T1000 (cell line): ENCODE measurements around the gene SLC16A13.

Experiments used
- DNase-seq: peaks from one replicate; lab custom pipeline; 2025; ENCODE audit warnings: mixed read lengths; lab: John Stamatoyannopoulos, UW

The SLC16A13 gene

DNA sequence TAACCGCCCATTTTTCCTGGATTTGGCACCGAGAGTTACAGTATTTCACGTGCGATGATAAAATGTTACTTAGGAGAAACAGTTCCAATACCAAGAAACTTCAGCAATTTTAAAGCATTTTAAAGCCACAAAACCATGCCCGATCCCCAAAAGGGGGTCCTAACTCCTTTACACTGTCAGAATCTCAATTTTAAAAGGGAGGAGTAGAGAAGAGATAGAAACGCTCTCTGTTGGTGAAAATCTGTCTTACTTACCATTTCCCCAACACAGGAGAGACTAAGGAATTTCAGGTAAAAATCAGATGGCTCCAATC is 23.9 kb upstream of the SLC16A13 start:
- no peak for DNase-seq

DNA sequence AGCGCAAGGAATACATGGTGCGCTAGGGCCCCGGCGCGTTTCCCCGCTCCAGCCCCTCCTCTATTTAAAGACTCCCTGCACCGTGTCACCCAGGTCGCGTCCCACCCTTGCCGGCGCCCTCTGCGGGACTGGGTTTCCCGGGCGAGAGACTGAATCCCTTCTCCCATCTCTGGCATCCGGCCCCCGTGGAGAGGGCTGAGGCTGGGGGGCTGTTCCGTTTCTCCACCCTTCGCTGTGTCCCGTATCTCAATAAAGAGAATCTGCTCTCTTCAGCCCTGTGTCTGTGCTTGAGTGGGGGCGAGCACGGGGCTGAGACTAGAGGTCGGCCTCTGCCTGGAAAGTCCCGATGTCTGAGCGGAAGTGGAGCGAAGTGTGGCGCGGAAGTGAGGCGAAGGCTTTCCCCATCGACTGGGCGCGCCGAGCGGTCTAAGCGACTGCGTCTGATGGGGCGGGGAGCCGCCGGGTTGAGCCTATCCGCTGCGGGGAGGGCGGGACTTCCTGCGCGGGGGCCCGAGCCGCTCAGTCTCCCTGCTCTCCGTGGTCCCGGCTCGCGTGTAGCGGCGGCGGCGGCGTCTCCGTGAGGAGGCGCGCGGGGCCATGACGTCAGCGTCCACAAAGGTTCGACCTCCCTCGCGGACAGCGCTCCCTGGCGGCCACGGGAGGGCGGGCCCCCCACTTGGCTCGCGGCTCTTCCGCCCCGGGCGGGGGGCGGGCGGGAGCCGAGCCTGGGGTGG is 21.4 kb upstream of the SLC16A13 start:
- DNase-seq, result peak; percentile 98

DNA sequence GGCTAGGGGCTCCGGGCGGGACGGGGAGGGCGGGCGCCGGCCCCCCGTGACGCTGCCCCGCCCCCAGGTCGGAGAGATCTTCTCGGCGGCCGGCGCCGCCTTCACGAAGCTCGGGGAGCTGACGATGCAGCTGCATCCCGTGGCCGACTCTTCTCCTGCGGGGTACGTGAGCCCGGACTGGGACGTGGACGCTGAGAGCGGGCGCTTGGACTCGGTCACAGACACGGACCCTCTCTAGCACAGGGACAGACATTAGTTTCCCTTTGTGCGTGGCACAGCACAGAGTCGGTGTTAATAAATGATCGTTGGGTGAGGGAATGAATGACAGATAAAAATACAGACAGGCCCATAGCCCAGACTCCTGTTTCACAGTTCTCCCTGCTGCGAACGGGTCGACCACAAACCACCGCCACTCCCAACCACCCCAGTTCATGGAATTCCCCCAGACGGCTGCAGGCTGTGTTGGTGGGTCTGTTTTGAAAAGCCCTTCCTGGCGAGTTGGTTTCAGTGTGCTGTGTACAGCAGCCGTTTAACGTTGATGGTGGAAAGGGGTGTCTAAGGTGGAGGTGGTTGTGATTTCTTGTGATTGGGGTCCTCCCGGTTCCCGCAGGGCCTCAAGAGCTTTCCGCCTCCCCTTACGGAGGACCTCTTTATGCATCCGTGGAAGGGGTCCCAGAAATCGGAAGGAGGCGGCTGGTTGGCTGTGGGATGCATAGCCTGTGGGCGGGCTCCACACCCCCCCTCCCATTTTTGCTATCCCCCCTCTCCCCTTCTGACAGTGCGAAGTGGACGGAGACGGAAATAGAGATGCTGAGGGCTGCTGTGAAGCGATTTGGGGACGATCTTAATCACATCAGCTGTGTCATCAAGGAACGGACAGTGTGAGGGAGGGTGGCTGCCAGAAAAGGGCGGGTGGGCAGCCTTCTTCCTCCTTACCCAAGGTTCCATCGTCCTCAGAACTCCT is 20.5 kb upstream of the SLC16A13 start:
- DNase-seq, result no peak

- no peak for DNase-seq
These were observed 19.4 kb upstream of the SLC16A13 start for GRCh38 chr17:7016418-7016817.

GRCh38 chr17:7016886-7017826 is 18.7 kb upstream of the SLC16A13 start:
- no peak for DNase-seq

GRCh38 chr17:7017827-7018200 is 18.0 kb upstream of the SLC16A13 start:
- no peak for DNase-seq

GRCh38 chr17:7018331-7018964 is 17.4 kb upstream of the SLC16A13 start:
- DNase-seq, result no peak

- DNase-seq, result no peak
These were observed 16.4 kb upstream of the SLC16A13 start for GRCh38 chr17:7019367-7019766.

DNA sequence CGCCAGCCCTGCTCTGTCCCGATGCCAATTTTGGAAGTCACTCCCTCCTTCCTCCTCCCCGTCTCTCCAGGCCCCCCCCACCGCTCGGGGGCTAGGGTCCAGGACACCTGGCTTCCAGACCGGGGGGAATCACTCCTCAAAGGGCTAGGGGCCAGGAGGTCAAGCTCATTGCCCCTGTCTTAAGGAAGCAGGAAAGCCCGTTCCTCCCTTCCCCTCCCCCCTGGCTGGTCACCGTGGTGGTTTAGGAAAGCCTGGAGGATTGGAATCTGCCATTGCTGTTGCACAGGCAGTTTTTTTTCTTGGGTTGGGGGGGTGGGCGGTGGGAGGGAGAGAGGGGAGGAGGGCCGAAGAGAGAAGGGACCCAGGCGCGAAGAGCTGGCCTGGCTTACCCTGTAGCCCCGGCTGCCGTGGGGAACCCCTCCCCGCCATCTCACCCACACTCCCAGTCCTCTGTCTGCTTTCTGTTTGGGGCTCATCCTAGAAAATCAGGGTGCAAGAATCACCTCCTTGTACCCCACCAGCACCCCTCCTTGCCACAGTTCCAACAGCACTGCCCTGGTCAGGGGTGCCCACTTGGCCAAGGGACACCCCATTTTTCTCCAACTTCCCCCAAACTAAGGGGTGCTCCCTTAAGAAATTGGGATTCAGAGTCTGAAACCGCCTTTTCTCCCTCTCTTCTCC is 15.8 kb upstream of the SLC16A13 start:
- DNase-seq, result no peak

DNA sequence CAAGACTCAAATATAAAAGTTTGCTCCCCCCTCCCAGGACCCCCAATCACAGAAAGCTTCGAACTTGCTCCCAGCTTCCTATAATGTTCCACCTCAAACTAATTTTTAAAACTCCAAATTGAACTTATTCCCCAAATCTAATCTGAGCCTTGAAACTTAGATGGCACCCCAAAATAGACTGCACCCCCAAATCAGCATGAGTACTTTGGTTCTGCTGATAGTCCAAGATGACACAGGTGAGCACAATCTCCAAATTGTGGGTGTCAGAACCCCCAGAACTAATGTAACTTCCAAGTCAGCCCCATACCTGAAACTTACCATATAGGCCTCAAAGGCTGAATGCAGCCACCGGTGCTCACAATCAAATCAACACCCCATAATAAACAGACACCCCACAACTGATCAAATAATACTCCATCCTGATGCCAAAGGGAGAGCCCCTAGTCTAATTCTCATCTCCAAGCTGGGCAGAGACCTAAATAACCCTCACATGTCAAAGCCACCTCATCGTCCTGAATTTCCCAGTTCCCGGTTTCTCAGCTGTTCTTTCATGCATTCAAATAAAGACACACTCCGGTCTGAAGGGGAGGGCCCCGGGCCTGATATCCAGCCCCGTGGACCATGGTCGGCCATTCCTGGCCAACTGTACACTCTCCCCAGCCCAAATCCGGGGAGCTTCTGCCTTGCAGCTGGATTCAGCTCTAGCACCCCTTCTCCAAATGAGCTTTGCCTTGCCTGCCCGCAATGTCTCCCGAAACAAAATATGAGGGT is 14.7 kb upstream of the SLC16A13 start:
- no peak for DNase-seq

DNA sequence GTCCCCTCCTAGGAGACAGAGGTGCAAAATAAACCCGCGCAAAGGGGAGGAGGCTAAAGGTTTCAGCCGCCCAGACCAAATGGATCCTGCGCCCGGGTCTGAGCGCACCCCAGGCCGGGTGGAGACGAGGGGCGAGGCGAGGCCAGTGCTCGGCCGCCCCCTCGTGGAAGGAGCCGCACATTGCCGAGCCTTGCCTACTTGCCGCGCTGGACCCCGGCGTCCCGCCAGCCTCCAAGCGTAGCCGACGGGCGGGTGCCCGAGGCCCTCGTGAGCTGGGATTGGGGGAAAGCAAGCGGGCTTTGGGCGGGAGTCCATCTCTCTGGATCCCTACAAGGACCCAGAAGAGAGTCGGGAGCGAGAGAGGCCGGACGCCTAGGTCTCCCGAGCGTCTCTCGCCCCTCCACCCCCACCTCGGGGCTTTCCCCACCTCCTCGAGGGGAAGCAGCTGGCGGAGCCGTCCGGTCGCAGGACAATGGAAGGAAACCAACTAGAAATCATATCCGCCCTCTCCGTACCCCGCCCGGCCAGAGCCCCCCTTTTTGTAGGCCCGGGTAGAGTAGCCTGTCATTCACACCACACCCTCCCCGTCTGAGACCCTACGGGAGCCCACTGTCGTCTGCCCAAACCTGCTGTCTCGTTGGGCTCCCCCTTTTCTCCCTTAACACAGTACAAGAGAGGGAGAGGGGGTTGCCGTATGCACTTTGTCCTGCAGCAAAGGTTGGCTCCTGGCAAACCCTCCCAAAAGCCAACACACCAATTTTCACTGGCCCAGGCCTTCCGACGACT is 13.6 kb upstream of the SLC16A13 start:
- peak; percentile 67 for DNase-seq

GRCh38 chr17:7022781-7023571 is 12.8 kb upstream of the SLC16A13 start, which contains the start of gene BCL6B:
BCL6B (plus strand) TSS chr17:7023050; CDS start chr17:7023672, 622 bp downstream.
- no peak for DNase-seq

GRCh38 chr17:7023576-7024401 is 12.0 kb upstream of the SLC16A13 start:
- peak; percentile 84 for DNase-seq

GRCh38 chr17:7024402-7024785 is 11.4 kb upstream of the SLC16A13 start:
- no peak for DNase-seq

DNA sequence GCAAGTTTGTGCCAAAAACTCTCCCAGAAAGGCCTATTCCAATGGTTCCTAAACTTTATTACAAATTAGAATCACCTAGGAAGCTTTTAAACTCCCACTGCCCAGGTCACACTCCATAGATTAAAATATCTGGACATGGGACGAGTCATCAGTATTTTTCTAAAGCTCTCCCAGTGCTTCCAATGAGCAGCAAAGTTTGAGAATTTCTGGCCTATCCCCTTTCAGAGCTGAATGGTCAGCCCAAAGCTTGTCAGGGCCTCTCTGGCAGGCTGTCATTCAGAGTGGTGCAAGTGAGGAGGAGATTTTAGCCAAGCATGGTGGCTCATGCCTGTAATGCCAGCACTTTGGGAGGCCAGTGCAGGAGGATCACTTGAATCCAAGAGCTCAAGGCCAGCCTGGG is 10.6 kb upstream of the SLC16A13 start:
- DNase-seq, result no peak

DNA sequence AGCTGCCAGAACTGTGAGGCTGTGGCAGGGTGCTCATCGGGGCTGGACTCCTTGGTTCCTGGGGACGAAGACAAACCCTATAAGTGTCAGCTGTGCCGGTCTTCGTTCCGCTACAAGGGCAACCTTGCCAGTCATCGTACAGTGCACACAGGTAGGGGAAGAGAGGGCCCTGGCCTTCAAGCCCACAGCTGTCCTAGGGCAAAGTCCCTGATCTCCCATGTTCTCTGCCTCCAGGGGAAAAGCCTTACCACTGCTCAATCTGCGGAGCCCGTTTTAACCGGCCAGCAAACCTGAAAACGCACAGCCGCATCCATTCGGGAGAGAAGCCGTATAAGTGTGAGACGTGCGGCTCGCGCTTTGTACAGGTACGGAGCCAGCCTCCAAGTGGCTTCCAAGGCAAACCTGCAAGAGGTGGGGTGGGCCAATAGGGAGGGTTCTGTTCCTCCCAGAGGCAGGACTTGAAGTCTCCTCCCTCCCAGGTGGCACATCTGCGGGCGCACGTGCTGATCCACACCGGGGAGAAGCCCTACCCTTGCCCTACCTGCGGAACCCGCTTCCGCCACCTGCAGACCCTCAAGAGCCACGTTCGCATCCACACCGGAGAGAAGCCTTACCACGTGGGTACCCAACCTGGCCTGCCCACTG is 9.2 kb upstream of the SLC16A13 start:
- DNase-seq, result no peak

DNA sequence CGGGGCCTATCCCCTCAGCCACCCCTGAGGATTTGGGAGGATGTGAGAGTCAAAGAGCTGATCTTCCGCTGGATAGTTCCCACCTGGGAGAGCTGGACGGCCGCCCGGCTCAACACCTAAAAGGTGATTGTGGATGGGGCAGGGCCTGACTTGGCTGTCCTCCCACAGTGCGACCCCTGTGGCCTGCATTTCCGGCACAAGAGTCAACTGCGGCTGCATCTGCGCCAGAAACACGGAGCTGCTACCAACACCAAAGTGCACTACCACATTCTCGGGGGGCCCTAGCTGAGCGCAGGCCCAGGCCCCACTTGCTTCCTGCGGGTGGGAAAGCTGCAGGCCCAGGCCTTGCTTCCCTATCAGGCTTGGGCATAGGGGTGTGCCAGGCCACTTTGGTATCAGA is 8.5 kb upstream of the SLC16A13 start:
- DNase-seq, result no peak
